IMR-90 (cell line): ENCODE data around the gene UNC93A. TPM values are rescaled to one million over a fixed set of nuclear protein-coding genes. Genes with fewer than 3 reads are reported as not detected.
"Not testable (repeated sequence)": the region's sequence is repeated elsewhere in the genome, so short reads cannot be mapped to it uniquely, and the experiment has no call there.

Experiments
- ATAC-seq: fragments of 200-7000 bp; cut with Tn5 transposase; 2 replicates; pipeline ENCODE4 v1.9.1; 2020; ENCODE audit warnings: low read depth, mild to moderate bottlenecking, moderate library complexity
- BruUV-seq: library from RNA; stranded (reverse); fragments of 400-500 nt; replicated peaks from 2 replicates; lab custom pipeline; 2021; lab: Mats Ljungman, UMichigan
- CTCF ChIA-PET: fragments of 300-600 bp; formaldehyde crosslinking; extraction: SDS; loops from one replicate; lab custom pipeline; 2021; ENCODE audit warnings: antibody characterized with exemption; lab: Yijun Ruan, JAX
- POLR2A ChIA-PET: fragments of 300-600 bp; sonication (Branson Sonifier 250); formaldehyde crosslinking; loops from one replicate; lab custom pipeline; 2022; ENCODE audit warnings: antibody characterized with exemption; ENCODE audit not compliant: unreplicated experiment; lab: Charles Lee
- DNase-seq: peaks from one replicate; pipeline ENCODE4 v3.0.0; 2013
- H2AFZ ChIP-seq: replicated peaks from 2 replicates; pipeline ENCODE3; 2013; ENCODE audit warnings: low read length, mild to moderate bottlenecking; ENCODE audit not compliant: poor library complexity
- H2AK5ac ChIP-seq: 2 replicates; pipeline ENCODE4 v1.6.1; 2013; ENCODE audit warnings: low read depth, low read length, inconsistent platforms
- H2AK9ac ChIP-seq: replicated peaks from 2 replicates; pipeline ENCODE3; 2013; ENCODE audit warnings: mild to moderate bottlenecking, low read depth, low read length, moderate library complexity; ENCODE audit not compliant: poor library complexity
- H2BK120ac ChIP-seq: 2 replicates; pipeline ENCODE4 v1.6.1; 2013; ENCODE audit warnings: low read depth, low read length, inconsistent platforms
- H2BK15ac ChIP-seq: 3 replicates; pipeline ENCODE4 v1.6.1; 2013; ENCODE audit warnings: low read depth, low read length, inconsistent platforms
- H2BK20ac ChIP-seq: 2 replicates; pipeline ENCODE4 v1.6.1; 2013; ENCODE audit warnings: low read depth, mild to moderate bottlenecking, inconsistent platforms, low read length, moderate library complexity
- H2BK5ac ChIP-seq: 2 replicates; pipeline ENCODE4 v1.6.1; 2013; ENCODE audit warnings: mild to moderate bottlenecking, low read depth, low read length, inconsistent platforms; ENCODE audit not compliant: poor library complexity, severe bottlenecking
- H3K14ac ChIP-seq: replicated peaks from 2 replicates; pipeline ENCODE4 v1.6.1; 2013; ENCODE audit warnings: low read depth, low read length, inconsistent platforms
- H3K18ac ChIP-seq: 2 replicates; pipeline ENCODE4 v1.6.1; 2013; ENCODE audit warnings: low read depth, low read length, control low read depth
- H3K23ac ChIP-seq: 2 replicates; pipeline ENCODE4 v1.6.1; 2013; ENCODE audit warnings: low read depth, low read length, inconsistent platforms
- H3K27ac ChIP-seq: 2 replicates; pipeline ENCODE4 v1.5.1; 2013; ENCODE audit warnings: mild to moderate bottlenecking, control low read depth, low read length; ENCODE audit not compliant: insufficient read depth
- H3K27me3 ChIP-seq: 2 replicates; pipeline ENCODE4 v1.6.1; 2013; ENCODE audit warnings: low read length; ENCODE audit not compliant: control insufficient read depth, insufficient read depth
- H3K36me3 ChIP-seq: 2 replicates; pipeline ENCODE4 v1.6.1; 2013; ENCODE audit warnings: low read length, mixed read lengths; ENCODE audit not compliant: control insufficient read depth, insufficient read depth
- H3K4ac ChIP-seq: 2 replicates; pipeline ENCODE4 v1.6.1; 2013; ENCODE audit warnings: low read depth, low read length, inconsistent platforms
- H3K4me1 ChIP-seq: 2 replicates; pipeline ENCODE4 v1.6.1; 2013; ENCODE audit warnings: low read length, mixed read lengths; ENCODE audit not compliant: control insufficient read depth, insufficient read depth
- H3K4me2 ChIP-seq: 2 replicates; pipeline ENCODE4 v1.6.1; 2013; ENCODE audit warnings: low read depth, mild to moderate bottlenecking, control low read depth, low read length, moderate library complexity
- H3K4me3 ChIP-seq: 2 replicates; pipeline ENCODE4 v1.5.1; 2013; ENCODE audit warnings: low read depth, mild to moderate bottlenecking, control low read depth, low read length, moderate library complexity; ENCODE audit not compliant: insufficient read depth
- H3K56ac ChIP-seq: 2 replicates; pipeline ENCODE4 v1.6.1; 2013; ENCODE audit warnings: low read length, inconsistent platforms; ENCODE audit not compliant: insufficient read depth; ENCODE audit errors: extremely low read depth
- H3K79me1 ChIP-seq, 2 experiments: 2 replicates each; pipeline ENCODE4 v1.6.1; 2013; ENCODE audit warnings: low read length in 2 of 2, inconsistent platforms in 1 of 2, low read depth in 1 of 2
- H3K9ac ChIP-seq: 2 replicates; pipeline ENCODE4 v1.6.1; 2013; ENCODE audit warnings: low read depth, low read length, control low read depth
- H3K9me1 ChIP-seq: 2 replicates; pipeline ENCODE4 v1.6.1; 2013; ENCODE audit warnings: low read length, inconsistent platforms; ENCODE audit not compliant: insufficient read depth
- H3K9me3 ChIP-seq: 2 replicates; pipeline ENCODE4 v1.6.1; 2013; ENCODE audit warnings: low read length; ENCODE audit not compliant: control insufficient read depth, insufficient read depth
- H4K20me1 ChIP-seq: 2 replicates; pipeline ENCODE4 v1.6.1; 2013; ENCODE audit warnings: low read length, inconsistent platforms; ENCODE audit not compliant: insufficient read depth
- H4K5ac ChIP-seq: 2 replicates; pipeline ENCODE4 v1.6.1; 2013; ENCODE audit warnings: mild to moderate bottlenecking, low read depth, low read length, control low read depth
- H4K8ac ChIP-seq, 2 experiments: 2 replicates each; pipeline ENCODE4 v1.6.1; 2013; ENCODE audit warnings: low read depth in 2 of 2, low read length in 2 of 2, control low read depth in 1 of 2, inconsistent platforms in 1 of 2
- H4K91ac ChIP-seq: 2 replicates; pipeline ENCODE4 v1.6.1; 2013; ENCODE audit warnings: low read depth, low read length, inconsistent platforms; ENCODE audit not compliant: insufficient read depth
- WGBS, 2 experiments: methylation state at CpG; one replicate each; pipeline versions ENCODE4 v1.1.5 to v1.1.7; 2013; ENCODE audit warnings: missing lambda C conversion rate in 2 of 2; ENCODE audit not compliant: insufficient read length in 1 of 2; ENCODE audit errors: extremely low coverage in 2 of 2; 5-methylcytosine and 5-hydroxymethylcytosine counted together
- dilution Hi-C: fragments of 300-500 bp; cut with HindIII; formaldehyde crosslinking; loops from one replicate; pipeline ENCODE4 v1.14.3; 2018; ENCODE audit warnings: low sequenced_read_pairs; ENCODE audit not compliant: unreplicated experiment
- in situ Hi-C: fragments of 300-500 bp; cut with MboI; formaldehyde crosslinking; loops from 3 replicates; pipeline ENCODE4 v1.14.3; 2019; ENCODE audit warnings: low sequenced_read_pairs, inconsistent platforms, mixed read lengths
- intact Hi-C: fragments of 100-400 bp; cut with micrococcal nuclease; formaldehyde crosslinking; loops from 2 replicates; pipeline ENCODE4 v1.10.0; 2022
- polyA plus RNA-seq, 3 experiments: library from polyadenylated mRNA; depleted of rRNA; stranded (reverse); fragments of >200 nt; gene quantifications; 2 replicates each; pipeline ENCODE4 v1.2.3, GENCODE V29; 2012; ENCODE audit warnings: low replicate concordance in 1 of 3
- total RNA-seq: library from RNA; depleted of rRNA; stranded (reverse); fragments of >200 nt; gene quantifications from 2 replicates; pipeline ENCODE4 v1.2.3, GENCODE V29; 2012

Gene UNC93A
- total and polyA plus RNA-seq, 2 of the 4 experiments (the other 2 are of a cell fraction) = not detected

DNA sequence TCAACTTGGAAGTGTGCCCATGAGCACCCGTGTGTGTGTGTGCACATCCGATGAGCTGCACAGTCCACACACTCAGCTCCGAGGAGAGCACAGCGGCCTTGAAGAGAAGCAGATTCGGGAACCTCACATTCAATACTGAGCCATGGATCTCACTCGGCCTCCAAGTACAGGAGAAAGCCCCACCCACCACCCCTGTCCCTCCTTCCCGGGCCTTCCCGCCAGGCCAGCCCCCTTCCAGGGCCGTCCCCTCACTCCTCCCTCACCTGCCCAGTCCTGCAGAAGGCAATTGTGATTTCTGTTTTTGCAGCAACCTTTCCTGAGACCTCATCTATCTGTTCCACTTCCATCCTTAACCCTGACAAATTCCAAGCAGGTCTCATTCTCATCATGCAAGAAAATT lies 30.1 kb downstream of the UNC93A start:
- H3K9ac ChIP-seq, H4K5ac ChIP-seq, POLR2A ChIA-PET, H2BK120ac ChIP-seq, H3K18ac ChIP-seq, H3K23ac ChIP-seq, in situ Hi-C loops, H2BK15ac ChIP-seq, H4K91ac ChIP-seq, H3K56ac ChIP-seq, H3K4me2 ChIP-seq, ATAC-seq, H2BK5ac ChIP-seq, DNase-seq, H2AK5ac ChIP-seq, H3K4me1 ChIP-seq, H3K79me1 ChIP-seq, H3K4ac ChIP-seq, H3K27me3 ChIP-seq, H4K20me1 ChIP-seq, intact Hi-C loops, H3K36me3 ChIP-seq, H2BK20ac ChIP-seq, H3K27ac ChIP-seq, CTCF ChIA-PET, H3K9me1 ChIP-seq, H3K14ac ChIP-seq, BruUV-seq, H2AFZ ChIP-seq, dilution Hi-C loops, H4K8ac ChIP-seq, H2AK9ac ChIP-seq, H3K4me3 ChIP-seq: not testable (repeated sequence)
- no CpG with 5 or more reads among the region's 9 CpGs for WGBS, 2 experiments
- H3K9me3 ChIP-seq = peaks cover 23% of the 10 kb centered on the region
